K562 (cell line): ENCODE measurements around the gene TCF7. TPM values are rescaled to one million over a fixed set of nuclear protein-coding genes. Genes with fewer than 3 reads are reported as not detected.

Source experiments
- ATAC-seq: fragments of 200-7000 bp; cut with Tn5 transposase; 3 replicates; pipeline ENCODE4 v1.9.1; 2020; ENCODE audit warnings: moderate library complexity
- BruUV-seq: library from RNA; stranded (reverse); fragments of 400-500 nt; replicated peaks from 2 replicates; lab custom pipeline; 2021; lab: Mats Ljungman, UMichigan
- CTCF ChIA-PET: fragments of 300-600 bp; formaldehyde crosslinking; extraction: SDS; loops from one replicate; lab custom pipeline; 2021; ENCODE audit warnings: low intra/inter-chr PET ratio; lab: Yijun Ruan, JAX
- POLR2A ChIA-PET: fragments of 300-600, 350-650 bp; sonication (Branson Sonifier 250); formaldehyde crosslinking; extraction: SDS; loops from one replicate; lab custom pipeline; 2021; ENCODE audit warnings: antibody characterized with exemption, inconsistent platforms; lab: Yijun Ruan, JAX
- DNase-seq, 4 experiments: peaks; one replicate each; pipeline versions ENCODE4 v3.0.0 to v3.0.0-alpha.2; 2011 to 2018; ENCODE audit warnings: low spot score in 3 of 4, mixed read lengths in 3 of 4; ENCODE audit errors: extremely low read depth in 1 of 4
- FAIRE-seq: peaks from 2 replicates; lab custom pipeline; 2011; peaks lifted over from hg19 to GRCh38; lab: Jason Lieb, UNC
- H2AFZ ChIP-seq: 2 replicates; pipeline ENCODE4 v1.6.0; 2011; ENCODE audit warnings: low read depth, low read length, control low read depth, inconsistent platforms
- H3K27ac ChIP-seq: fragments of 200-600 bp; 3 replicates; pipeline ENCODE4 v1.8.0; 2011; ENCODE audit warnings: low read depth, mild to moderate bottlenecking, control low read depth, inconsistent platforms, low read length, moderate library complexity, mixed read lengths; ENCODE audit errors: extremely low read depth
- H3K27me3 ChIP-seq, 2 experiments: fragments of 300-600 bp in 1 of 2; 2 replicates in 1 of 2; 3 replicates in 1 of 2; pipeline versions ENCODE4 v1.6.0 to v1.8.0; 2011; ENCODE audit warnings: inconsistent platforms in 2 of 2, low read length in 2 of 2, mild to moderate bottlenecking in 1 of 2, mixed read lengths in 1 of 2, moderate library complexity in 1 of 2; ENCODE audit not compliant: control insufficient read depth in 2 of 2, insufficient read depth in 2 of 2
- H3K36me3 ChIP-seq: fragments of 300-600 bp; 3 replicates; pipeline ENCODE4 v1.8.0; 2011; ENCODE audit warnings: mild to moderate bottlenecking, low read length, inconsistent platforms; ENCODE audit not compliant: control insufficient read depth, insufficient read depth
- H3K4me1 ChIP-seq, 2 experiments: fragments of 200-600 bp in 1 of 2; replicated peaks in 1 of 2; 2 replicates in 1 of 2; 3 replicates in 1 of 2; pipeline versions ENCODE4 v1.5.1 to v1.8.0; 2011; ENCODE audit warnings: inconsistent platforms in 2 of 2, low read length in 2 of 2, mild to moderate bottlenecking in 1 of 2, mixed read lengths in 1 of 2, moderate library complexity in 1 of 2; ENCODE audit not compliant: control insufficient read depth in 2 of 2, insufficient read depth in 2 of 2
- H3K4me2 ChIP-seq: 2 replicates; pipeline ENCODE4 v1.6.1; 2011; ENCODE audit warnings: low read length, control low read depth, inconsistent platforms, mixed read lengths; ENCODE audit not compliant: insufficient read depth
- H3K4me3 ChIP-seq: fragments of 200-600 bp; sonication (generic), shearing (Covaris generic); 2 replicates; pipeline ENCODE4 v1.5.1; 2016; ENCODE audit warnings: control low read depth, inconsistent platforms
- H3K79me2 ChIP-seq: fragments of 200-600 bp; 3 replicates; pipeline ENCODE4 v1.8.0; 2011; ENCODE audit warnings: low read length, inconsistent platforms; ENCODE audit not compliant: control insufficient read depth, insufficient read depth
- H3K9ac ChIP-seq, 2 experiments: 2 replicates each; pipeline versions ENCODE4 v1.6.0 to v1.6.1; 2011; ENCODE audit warnings: low read depth in 2 of 2, low read length in 2 of 2, control low read depth in 1 of 2, inconsistent platforms in 1 of 2, mild to moderate bottlenecking in 1 of 2, mixed read lengths in 1 of 2; ENCODE audit not compliant: insufficient read depth in 1 of 2
- H3K9me1 ChIP-seq: one replicate; pipeline ENCODE4 v1.6.0; 2011; ENCODE audit warnings: inconsistent platforms, mild to moderate bottlenecking, low read length, moderate library complexity; ENCODE audit not compliant: control insufficient read depth, insufficient read depth
- H3K9me3 ChIP-seq: replicated peaks from 2 replicates; pipeline ENCODE4 v1.5.1; 2011; ENCODE audit warnings: low read depth, low read length, inconsistent platforms; ENCODE audit not compliant: control insufficient read depth, insufficient read depth
- H4K20me1 ChIP-seq: replicated peaks from 2 replicates; pipeline ENCODE4 v1.6.1; 2011; ENCODE audit warnings: low read length, inconsistent platforms, mixed read lengths; ENCODE audit not compliant: control insufficient read depth, insufficient read depth
- HDAC8 ChIP-seq: fragments of 450-650 bp; IDR thresholded peaks from 2 replicates; pipeline ENCODE4 v1.6.1; 2016; ENCODE audit warnings: mild to moderate bottlenecking, missing genetic modification characterization, moderate library complexity, missing compliant biosample characterization
- RBM25 ChIP-seq: fragments of 200-400 bp; formaldehyde crosslinking; IDR thresholded peaks from 2 replicates; pipeline ENCODE4 v1.6.1; 2018; ENCODE audit warnings: low read length, low read depth, moderate library complexity; ENCODE audit not compliant: severe bottlenecking
- SMAD4 ChIP-seq: fragments of 250-450 bp; sonication (Bioruptor Pico); conservative IDR thresholded peaks from 2 replicates; pipeline ENCODE4 v1.8.0; 2021; ENCODE audit warnings: inconsistent platforms, mild to moderate bottlenecking, moderate library complexity
- ZNF121 ChIP-seq: sonication (generic); formaldehyde crosslinking; conservative IDR thresholded peaks from 2 replicates; pipeline ENCODE4 v1.8.0; 2022; ENCODE audit warnings: missing genetic modification reagents
- WGBS: fragments of 100-300 bp; shearing (Covaris generic); methylation state at CpG from one replicate; pipeline ENCODE4 v1.1.6; 2016; ENCODE audit warnings: low coverage, mixed read lengths; ENCODE audit not compliant: insufficient coverage; ENCODE audit errors: missing lambda C conversion rate; 5-methylcytosine and 5-hydroxymethylcytosine counted together
- in situ Hi-C: fragments of 300-500 bp; cut with MboI; formaldehyde crosslinking; loops from 4 replicates; pipeline ENCODE4 v1.15.0; 2018; ENCODE audit warnings: inconsistent platforms, mixed read lengths
- intact Hi-C: fragments of 100-400 bp; cut with micrococcal nuclease; formaldehyde crosslinking; loops from 2 replicates; pipeline ENCODE4 v1.14.2; 2022
- polyA plus RNA-seq, 8 experiments: library from polyadenylated mRNA; depleted of rRNA in 4 of 8; stranded (reverse) in 5 of 8; unstranded in 3 of 8; fragments of >200 nt; fragmentation: Nextera tagmentation in 2 of 8; fragmentation: Illumina TruSeq in 1 of 8; extraction: Ambion mirVana in 2 of 8; extraction: Trizol in 1 of 8; gene quantifications; 2 replicates each; pipeline versions ENCODE4 v1.2.1 to v1.2.3, GENCODE V29; 2011 to 2014; ENCODE audit warnings: inconsistent platforms in 1 of 8, missing spikeins in 1 of 8
- total RNA-seq, 7 experiments: library from RNA; depleted of rRNA in 6 of 7; stranded (reverse); fragments of >200 nt in 6 of 7; fragmentation: Illumina TruSeq in 2 of 7; extraction: Trizol in 2 of 7; gene quantifications; 2 replicates each; pipeline versions ENCODE4 v1.2.1 to v1.2.3, GENCODE V29; 2011 to 2021; ENCODE audit warnings: low replicate concordance in 1 of 7
- TF ChIP-seq, protein P1 (sequence below): fragments of 450-650 bp; IDR thresholded peaks from 2 replicates; pipeline ENCODE4 v1.6.1; 2016; ENCODE audit warnings: mild to moderate bottlenecking

Gene TCF7
- total and polyA plus RNA-seq, 9 of the 15 experiments (the other 6 are each of a cell fraction or from before 2014, with no cell fraction given) = 1.6 to 14.9 (median 4.2) TPM

DNA sequence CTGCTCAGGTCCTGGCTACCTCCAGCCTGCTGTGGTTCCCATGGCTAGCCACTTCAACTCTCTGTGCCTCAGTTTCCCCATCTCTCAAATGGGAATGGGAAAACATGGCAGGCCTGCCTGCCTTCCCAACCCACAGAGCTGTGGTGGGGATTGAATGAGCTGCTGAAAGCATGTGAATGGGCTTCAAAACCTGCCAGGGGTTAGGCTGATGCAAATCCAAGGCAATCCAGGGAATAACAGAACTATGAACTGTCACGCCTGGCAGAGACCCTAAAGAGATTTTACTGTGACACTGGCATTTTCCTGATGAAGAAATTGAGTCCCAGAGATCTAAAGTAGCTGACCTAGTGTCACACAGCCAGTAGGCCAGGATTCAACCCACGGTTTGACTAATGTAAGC, 29.9 kb upstream of the TCF7 start (continued):
- TF ChIP-seq SMAD4 (CRISPR knock-in tag) = 0 out of 2 replicates have a peak, but pooled peaks have one; percentile 23
- TF ChIP-seq HDAC8 = 0 out of 2 replicates have a peak, but pooled peaks have one; percentile 47

DNA sequence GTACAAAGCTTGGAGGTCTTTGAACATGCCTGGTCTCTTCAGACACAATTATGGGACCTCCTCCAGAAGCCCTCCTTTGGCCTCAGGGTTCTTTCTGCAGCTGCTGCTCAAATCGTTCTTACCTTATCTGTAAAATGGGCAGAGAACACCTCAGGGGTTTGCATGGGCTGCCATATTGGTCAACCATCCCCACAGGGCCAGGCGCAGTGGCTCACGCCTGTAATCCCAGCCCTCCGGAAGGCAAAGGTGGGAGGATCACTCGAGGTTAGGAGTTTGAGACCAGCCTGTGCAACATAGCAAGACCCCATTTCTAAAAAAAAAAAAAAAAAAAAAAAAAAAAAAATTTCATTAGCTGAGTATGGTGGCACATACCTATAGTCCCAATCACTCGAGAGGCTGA, 29.1 kb upstream of the TCF7 start:
- no TSS peak for BruUV-seq
- ChIA-PET CTCF (no interaction called here), POLR2A (interaction anchor here (1.3 kb wide), 1 partner anchor 92 kb away, joined by 6 read pairs; no protein-coding TSS in a partner anchor)
- Histone ChIP-seq H3K9ac (no peak overlapping the region), H3K9me3 (no peaks in the 10 kb centered on the region), H3K4me2 (no peak overlapping the region), H2AFZ (no peak overlapping the region), H3K27me3 (peaks cover 12 to 48% of the 10 kb centered on the region in 2 experiments), H3K4me3 (no peak overlapping the region), H3K27ac (no peak overlapping the region), H3K4me1 (no peaks in the 10 kb centered on the region), H4K20me1 (no peaks in the 10 kb centered on the region), H3K79me2 (no peaks in the 10 kb centered on the region), H3K36me3 (no peaks in the 10 kb centered on the region), H3K9me1 (no peaks in the 10 kb centered on the region)
- WGBS = 28% methylated on average over 6 of the region's 6 CpGs
- no peak for FAIRE-seq
- intact Hi-C loops = no loop called here
- in situ Hi-C loops = no loop called here
- TF ChIP-seq ZNF121 (CRISPR knock-in tag) (peak; percentile 54; the same call in 1 of the 2 replicates), RBM25 (peak; percentile 52)
- TF ChIP-seq, protein P1, sequence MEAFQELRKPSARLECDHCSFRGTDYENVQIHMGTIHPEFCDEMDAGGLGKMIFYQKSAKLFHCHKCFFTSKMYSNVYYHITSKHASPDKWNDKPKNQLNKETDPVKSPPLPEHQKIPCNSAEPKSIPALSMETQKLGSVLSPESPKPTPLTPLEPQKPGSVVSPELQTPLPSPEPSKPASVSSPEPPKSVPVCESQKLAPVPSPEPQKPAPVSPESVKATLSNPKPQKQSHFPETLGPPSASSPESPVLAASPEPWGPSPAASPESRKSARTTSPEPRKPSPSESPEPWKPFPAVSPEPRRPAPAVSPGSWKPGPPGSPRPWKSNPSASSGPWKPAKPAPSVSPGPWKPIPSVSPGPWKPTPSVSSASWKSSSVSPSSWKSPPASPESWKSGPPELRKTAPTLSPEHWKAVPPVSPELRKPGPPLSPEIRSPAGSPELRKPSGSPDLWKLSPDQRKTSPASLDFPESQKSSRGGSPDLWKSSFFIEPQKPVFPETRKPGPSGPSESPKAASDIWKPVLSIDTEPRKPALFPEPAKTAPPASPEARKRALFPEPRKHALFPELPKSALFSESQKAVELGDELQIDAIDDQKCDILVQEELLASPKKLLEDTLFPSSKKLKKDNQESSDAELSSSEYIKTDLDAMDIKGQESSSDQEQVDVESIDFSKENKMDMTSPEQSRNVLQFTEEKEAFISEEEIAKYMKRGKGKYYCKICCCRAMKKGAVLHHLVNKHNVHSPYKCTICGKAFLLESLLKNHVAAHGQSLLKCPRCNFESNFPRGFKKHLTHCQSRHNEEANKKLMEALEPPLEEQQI = no peak
- no peak for DNase-seq
- ATAC-seq = no peak
